GM18502 (cell line): ENCODE results near the gene CUL9.

ENCODE experiments used
- ATAC-seq: cut with Tn5 transposase; IDR thresholded peaks from one replicate; pipeline ENCODE4 v1.9.1; 2021; ENCODE audit warnings: mild to moderate bottlenecking; ENCODE audit not compliant: unreplicated experiment, poor library complexity

The CUL9 gene

DNA sequence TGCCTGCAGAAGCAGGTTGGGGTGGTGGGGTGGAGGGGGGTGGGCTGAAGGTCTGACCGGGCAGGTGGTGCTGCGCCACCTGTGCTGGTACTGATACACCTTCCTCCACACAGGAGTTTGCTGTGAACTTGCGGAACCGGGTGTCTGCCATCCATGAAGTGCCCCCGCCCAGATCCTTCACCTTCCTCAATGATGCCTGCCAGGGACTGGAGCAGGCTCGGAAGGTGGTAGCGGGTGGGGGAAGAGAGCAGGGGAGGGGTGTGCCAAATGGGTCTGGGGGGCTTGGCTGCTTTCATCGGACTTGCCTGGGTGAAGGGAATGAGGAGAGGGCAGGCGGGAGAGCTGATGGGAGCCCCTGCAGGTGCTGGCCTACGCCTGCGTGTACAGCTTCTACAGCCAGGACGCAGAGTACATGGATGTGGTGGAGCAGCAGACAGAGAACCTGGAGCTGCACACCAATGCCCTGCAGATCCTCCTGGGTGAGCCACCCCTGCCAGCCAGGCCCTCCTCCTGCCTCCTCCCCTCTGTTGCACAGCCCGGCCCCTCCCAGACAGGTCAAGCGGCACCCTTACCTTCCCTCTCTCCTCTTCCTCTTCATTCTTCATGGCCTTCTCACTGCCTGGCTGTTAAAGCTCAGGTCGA, 40.5 kb downstream of the CUL9 start:
- no peak for ATAC-seq

DNA sequence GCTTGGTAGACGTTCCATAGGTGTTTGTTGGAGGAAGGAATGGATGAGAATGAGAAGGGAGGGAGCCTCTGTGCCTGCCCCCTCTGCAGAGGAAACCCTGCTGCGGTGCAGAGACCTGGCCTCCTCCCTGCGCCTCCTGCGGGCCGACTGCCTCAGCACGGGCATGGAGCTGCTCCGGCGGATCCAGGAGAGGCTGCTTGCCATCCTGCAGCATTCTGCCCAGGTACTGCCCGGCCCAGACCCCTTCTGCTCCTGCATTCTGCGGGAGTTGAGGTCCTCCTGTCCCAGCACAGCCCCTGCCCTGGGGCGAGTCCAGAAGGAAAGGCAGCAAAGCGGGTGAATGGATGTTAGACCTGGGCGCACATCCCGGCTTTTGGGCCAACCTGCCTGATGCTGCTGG, 41.2 kb downstream of the CUL9 start:
- no peak for ATAC-seq

DNA sequence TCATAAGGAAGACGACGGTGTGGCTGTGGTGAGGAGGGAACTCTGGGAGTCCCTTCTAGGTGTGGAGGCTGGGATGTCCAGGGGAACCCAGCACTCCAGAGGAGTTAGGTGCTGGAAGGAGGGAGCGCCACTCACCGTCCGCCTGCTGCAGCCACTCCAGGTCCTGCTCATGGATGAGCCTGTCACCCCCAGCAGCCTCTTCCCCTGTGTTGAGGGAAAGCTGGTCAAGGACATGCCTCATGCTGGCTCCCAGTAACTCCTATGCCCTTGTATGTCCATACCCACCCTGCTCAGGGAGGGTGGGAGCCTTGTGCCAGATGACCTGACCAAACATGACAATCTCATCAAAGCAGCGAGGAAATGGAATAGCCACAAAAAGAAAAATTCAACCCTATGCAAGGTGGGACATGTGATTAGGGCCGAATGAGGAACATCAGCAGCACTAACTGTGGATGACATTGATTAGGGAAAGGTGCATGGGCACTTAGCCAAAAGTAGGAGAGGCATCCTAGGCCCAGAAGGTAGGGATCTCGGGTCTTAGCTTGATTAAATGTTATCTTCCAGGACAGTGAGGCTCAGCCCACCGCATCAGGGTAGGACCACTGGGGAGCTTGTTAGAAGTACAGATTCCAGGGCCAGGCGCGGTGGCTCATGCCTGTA, 44.3 kb downstream of the CUL9 start:
- ATAC-seq, result no peak

DNA sequence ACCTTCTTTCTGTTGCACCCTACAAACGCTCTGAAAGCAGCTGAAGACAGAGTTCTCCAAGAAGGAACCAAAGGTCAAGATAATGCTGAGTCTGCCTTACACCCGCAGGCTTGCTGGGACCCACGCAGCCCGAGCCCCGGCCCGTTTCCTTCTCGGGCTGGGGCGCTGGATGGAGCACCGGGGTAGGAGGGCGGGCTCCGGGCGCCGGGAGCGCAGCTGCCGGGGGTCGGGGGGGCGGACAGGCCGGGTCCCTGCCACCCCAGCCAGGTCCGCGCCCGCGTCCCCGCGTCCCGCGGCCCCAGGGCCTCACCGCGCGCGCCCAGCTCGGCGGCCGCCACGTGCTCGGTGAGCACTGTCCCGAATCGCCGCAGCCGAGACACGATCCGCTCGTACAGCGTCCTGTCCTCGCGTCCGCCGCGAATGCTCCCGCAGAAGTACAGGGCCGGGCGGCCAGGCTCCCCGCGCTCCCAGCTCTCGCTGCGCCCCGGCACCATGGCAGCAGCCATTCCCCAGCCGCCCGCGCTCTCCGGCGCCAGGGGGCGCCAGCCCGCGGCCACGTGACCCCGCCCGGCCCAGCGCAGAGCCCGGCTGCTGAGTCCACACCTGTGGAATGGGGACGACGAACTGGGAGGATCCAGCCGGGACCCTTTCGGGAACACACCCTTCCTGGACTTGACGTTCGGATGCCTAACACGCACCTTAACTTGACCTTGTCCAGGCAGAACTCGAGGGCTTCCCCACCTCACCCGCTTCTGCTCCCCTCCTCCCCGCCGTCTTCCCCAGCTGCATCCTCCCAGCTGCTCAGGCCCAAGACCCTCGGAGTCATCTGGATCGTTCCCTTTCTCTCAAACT, 47.2 kb downstream of the CUL9 start, which contains the start of gene DNPH1:
Gene DNPH1 (minus strand): TSS at position 531 of the 852 bp plus-strand sequence. CDS start 25 bp downstream, at position 506.
- peak; percentile 72 for ATAC-seq

DNA sequence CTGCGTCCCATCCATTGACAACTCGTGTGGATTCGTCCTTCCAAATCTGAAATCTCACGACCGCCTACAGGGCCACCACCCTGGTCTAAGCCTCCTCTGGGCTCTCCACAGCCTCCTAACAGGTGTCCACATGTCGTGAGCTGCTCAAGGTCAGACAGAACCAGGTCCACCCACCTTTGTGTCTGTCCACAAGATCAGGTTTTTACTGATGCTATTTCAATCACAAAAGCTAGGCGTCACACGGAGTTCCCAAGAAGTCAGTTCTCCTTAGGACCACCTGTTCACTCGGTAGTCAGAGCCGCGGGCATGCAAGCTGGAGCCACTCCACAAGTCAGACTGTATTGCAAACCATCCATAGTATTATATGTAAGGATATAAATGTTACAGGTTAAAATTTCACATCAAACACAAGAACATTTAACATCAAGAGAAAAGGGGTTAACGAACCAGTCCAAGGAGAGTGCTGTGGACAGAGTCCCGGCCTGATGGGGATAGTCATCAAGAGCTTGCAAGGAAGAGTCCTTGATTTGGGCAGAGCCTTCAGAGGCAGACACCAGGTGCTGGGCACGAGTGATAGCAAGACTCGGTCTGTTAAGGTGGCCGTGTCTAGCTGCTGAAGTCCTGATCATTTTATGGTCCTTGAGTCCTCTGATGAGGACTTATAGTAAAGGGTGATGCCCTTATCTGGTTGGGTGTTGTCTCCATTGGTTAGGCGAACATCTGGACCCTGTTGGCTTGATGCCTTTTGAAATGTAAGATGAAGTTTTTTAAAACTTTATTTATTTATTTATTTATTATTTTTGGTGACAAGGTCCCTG, 48.0 kb downstream of the CUL9 start:
- ATAC-seq, result no peak

DNA sequence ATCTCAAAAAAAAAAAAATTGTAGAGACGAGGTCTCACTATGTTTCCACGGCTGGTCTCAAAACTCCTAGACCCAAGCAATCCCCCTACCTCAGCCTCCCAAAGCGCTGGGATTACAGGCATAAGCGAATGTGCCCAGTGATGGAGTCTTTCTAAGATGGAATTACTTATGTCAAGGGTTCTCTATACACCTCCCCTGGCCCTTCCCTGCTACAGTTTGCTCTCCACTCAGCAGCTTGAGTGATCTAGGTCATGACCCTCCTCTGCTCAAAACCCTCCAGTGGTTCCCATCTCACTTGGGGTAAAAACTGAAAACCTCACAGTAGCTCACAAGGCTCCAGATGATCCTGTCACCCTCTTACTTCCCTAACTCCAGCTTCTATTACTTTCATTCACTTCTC, 49.1 kb downstream of the CUL9 start:
- no peak for ATAC-seq

DNA sequence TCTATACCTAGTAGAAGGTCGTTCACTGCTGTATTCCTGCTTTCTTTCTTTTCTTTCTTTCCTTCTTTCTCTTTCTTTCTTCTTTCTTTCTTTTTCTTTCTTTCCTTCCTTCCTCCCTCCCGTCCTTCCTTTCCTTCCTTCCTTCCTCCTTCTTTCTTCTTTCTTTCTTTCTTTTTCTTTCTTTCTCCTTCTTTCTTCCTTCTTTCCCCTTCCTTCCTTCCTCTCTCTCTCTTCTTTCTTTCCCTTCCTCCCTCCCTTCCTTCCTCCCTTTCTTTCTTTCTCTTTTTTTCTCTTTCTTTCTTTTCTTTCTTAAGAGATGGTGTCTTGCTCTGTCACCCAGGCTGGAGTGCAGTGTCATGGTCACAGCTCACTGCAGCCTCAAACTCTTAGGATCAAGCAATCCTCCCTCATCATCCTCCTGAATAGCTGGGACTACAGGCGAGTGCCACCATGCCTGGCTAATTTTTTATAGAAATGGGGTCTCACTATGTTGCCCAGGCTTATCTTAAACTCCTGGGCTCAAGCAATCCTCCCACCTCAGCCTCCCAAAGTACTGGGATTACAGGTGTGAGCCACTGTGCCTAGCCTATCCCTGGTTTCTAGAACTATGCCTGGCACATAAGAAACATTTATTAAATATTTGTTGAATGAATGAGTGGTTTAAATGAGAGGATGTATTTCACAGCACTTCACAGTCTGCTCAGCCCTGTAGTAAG, 49.9 kb downstream of the CUL9 start:
- ATAC-seq, result no peak

DNA sequence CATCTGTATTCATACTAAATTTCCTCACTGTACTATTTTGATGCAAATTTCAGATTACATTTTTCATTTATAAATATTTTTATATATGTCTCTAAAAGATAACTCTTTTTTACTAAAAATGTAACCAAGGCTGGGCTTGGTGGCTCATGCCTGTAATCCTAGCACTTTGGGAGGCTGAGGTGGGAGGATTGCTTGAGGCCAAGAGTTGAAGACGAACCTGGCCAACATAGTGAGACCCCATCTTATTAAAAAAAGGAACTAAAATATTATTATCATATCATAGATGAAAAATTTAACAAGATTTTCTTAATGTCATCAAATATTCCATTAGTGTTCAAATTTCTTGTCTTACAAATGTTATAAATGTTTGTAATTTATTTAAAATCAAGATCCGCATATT, 53.8 kb downstream of the CUL9 start:
- no peak for ATAC-seq

DNA sequence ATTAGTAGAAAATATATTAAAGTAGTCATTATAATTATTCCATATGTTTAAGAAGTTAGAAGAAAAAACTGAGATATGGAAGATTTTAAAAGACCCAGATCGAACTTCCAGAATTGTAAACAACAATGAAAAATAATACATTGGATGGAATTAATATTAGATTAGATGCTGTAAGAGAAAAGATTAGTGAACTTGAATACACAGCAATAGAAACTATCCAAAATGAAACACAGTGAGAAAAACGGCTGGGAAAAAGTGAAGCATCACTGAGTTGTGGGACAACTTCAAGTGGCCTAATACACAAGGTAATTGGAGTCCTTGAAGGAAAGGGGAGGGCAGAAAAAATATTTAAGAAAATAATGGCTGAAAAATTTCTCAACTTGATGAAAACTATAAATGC, 57.1 kb downstream of the CUL9 start:
- no peak for ATAC-seq

DNA sequence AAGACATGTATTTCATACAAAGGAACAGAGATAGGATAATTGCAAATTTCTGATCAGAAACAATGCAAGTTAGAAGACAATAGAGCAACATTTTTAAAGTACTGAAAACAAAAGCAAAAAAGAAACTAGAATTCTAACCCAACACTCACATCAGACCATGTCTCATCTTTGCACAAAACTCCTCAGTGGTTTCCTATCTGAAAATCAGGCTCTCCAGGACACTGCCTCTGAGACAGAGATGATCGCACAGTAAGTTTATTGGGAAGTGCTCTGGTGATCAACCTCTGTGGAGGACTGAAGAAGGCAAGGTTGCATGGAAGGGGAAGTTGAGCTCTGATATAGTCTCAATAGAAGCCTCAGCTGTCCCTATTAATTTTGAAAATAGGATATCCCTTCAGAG, 59.0 kb downstream of the CUL9 start:
- ATAC-seq, result no peak

DNA sequence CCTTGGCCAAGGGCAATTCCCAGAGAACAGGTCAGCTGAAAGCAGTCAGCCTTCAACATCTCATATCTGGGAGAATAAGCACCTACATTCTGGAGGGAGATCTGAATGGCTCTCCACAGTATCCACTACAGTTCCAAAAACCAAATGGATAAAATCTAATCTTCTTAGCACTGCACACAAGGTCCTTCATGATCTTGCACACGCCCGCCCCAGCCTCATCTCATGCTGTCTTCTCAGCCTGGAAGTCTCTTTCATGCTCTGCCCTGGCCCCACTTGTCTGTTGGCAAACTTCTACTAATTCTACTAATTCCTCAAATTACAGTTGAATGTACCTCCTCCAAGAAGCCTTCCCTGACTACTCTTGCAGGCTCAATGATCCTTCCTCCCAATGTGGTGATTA, 59.5 kb downstream of the CUL9 start:
- no peak for ATAC-seq

DNA sequence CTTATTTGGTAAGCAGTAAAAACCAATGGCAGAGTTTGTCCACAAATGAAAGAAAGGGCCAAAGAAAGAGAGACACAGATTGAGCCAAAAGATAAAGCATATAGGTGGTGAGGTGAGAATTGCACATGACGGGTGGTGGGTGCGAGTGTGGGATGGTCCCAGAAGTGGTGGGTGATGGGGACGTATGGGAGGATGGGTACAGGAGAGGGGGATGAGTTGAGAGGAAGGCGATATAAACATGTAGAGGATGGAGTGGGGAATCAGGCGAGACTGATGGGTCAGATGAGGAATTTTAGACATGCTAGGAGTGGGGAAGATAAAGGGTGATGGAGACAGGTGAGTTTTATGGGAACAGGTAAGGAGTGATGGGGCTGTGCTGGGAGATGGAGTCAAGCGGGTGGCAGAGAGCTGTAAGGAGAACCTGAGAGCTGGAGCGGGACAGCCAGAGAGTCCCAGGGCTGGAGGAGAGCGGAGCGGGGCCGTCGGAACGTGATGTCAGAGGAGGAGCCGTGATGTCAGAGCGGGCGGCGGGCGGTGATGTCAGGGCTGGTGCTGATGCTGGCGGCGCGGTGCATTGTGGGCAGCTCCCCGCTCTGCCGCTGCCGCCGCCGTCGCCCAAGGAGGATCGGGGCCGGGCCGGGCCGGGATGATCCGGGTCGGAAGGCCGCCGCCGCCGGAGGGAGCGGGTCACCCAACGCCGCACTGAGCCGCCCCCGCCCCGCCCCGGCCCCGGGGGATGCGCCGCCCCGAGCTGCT, 61.1 kb downstream of the CUL9 start, which contains the start of gene TTBK1:
Gene TTBK1 (plus strand): TSS at position 574 of the 756 bp plus-strand sequence. CDS start 3,180 bp downstream, outside the sequence.
- no peak for ATAC-seq

DNA sequence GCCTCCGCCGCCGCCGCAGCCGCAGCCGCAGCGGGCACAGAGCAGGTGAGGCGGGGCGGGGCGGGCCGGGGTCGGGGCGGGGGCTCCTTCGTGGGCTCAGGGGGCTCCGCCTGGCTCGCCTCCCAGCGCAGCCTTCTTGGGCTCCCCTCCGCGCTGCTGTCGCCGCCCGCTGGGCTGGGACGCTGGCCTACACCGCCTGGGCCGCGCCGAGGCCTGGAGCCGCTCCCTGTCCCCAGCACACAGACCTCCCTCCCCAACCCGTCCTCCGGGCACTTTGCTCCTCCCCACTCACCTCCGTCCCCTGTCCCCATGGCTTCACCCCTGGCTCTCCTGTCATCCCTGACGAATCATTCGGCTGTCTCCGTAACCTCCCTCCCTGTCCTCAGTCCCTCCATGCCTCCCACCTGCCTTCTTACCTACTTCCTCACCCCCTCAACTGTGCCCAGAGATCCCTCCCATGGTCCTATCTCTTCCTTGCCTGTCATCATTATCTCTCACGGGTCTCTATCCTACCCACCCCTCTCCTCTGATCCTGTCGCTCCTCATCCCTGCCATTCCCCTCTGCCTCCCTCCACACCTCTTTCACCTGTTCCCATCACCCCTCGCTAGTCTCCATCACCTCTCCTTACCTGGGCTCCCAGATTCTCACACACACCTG, 61.8 kb downstream of the CUL9 start:
- no peak for ATAC-seq

DNA sequence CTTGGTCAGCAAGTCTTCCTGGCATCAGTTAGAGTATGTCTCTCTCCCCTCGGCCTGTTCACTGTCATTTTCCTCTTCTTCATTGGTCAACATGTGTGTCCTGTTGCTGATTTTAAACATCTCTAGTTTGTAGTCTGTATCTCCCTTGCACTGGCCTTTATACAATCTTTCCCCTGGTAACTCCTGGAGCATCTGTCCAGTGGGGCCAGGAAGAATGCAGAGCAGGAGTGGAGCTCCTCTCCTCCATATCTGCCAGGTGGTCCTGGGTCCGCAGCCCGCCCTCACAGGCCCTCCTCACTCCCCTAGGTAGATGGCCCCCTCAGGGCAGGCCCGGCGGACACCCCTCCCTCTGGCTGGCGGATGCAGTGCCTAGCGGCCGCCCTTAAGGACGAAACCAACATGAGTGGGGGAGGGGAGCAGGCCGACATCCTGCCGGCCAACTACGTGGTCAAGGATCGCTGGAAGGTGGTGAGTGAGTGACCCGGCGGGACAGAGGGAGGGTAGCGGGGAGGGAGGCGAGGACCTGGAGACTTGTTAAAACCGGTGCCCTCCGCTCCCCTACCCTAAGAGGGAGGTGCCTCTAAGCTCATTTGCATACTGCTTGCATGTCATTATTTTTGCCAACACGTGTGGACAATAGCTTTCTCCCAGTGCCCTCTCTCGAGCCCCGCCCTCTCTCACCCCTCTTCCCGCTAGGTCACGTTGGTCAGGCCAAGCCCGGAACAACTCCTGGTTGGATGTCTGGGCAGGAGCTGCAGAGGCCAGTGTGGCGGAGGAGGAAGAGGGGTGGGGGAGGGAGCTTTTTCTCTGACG, 64.5 kb downstream of the CUL9 start:
- peak; percentile 48 for ATAC-seq

DNA sequence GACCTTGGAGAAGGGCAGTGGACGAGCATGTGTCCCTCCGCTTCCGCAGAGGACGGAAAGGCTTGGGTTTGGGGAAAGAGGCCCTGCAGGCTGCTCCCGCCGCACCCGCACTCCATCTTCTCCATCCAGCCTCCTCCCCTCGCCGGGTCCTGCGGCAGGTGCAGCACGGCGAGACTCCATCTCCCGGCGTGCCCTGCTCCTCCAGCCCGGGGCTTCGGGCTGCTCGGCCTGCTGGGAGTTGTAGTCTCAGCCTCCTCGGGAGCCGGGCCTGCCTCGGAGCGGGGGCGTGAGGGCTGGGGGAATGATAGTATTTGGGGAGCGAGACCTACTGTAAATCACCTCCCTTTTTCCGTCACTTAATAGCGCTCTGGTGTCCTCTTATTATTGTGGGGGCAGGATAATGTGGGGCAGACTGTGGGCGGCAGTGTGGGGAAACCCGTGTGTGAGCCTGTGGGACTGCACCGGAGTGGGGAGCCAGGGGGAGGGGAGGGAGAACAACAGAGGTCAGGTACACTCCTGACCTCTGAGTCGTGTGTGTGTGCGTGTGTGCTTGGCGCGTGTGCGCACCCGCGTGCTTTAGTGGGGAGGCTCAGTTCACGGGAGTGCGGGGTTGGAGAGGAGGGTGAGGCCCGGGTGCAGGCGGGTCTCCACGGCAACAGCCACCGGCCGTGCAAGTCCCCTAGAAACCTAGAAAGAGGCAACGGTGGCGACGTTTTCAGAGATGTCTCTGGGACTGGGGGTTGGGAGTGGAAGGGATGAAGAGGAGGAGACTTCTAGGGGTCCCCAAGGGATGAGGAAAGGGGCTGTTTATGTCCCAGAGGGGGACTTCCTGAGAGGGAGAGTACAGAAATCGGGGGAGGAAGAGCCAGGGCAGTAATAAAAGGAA, 65.4 kb downstream of the CUL9 start:
- ATAC-seq, result peak; percentile 85

DNA sequence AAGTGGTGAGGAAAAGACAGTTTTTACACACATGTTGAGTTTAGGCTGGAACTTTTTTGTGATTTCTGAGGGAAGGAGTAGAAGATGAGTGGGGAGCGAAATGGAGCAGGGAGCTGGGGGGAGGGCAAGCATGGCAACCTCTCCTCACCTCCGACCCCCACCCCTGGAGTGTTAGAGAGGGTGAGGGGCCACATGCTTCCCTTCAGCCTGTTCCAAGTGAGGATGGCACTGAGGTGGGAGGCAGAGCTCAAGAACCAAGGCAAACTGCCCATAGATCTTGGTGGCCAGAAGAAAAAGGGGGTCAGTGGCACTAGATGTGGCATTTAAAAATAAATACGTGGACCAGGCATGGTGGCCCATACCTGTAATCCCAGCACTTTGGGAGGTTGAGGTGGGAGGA, 66.1 kb downstream of the CUL9 start:
- ATAC-seq, result no peak

DNA sequence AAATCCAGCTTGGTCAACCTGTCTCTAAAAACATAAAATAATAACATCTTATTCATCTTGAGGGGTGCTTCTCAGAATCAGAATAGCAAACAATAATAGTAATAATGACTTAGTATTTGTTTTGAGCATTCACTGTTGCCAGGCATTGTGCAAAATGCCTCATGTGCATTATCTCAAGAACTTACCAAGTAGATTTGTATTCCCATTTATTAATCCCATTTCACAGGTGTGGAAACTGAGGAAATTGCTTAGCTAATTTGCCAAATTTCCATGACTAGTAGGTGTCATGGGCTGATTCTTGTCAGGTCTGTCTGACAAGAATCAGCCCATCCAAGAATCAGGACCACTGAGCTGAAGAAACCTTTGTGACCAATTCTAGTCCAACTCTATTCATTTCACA, 66.8 kb downstream of the CUL9 start:
- ATAC-seq, result no peak
